H1 (cell line): ENCODE results near the gene DAPK1. TPM values are rescaled to one million over a fixed set of nuclear protein-coding genes. Genes with fewer than 3 reads are reported as not detected.

Experiments
- CTCF ChIA-PET: fragments of 300-600 bp; sonication (Branson Sonifier 250); formaldehyde crosslinking; loops from one replicate; lab custom pipeline; 2021; ENCODE audit not compliant: partially characterized antibody; lab: Charles Lee
- POLR2A ChIA-PET: fragments of 300-600 bp; sonication (Branson Sonifier 250); formaldehyde crosslinking; loops from one replicate; lab custom pipeline; 2021; ENCODE audit warnings: inconsistent platforms; ENCODE audit not compliant: partially characterized antibody; lab: Charles Lee
- DNase-seq, 2 experiments: peaks; one replicate each; pipeline versions ENCODE4 v3.0.0 to v3.0.0-alpha.2; 2010 to 2022; ENCODE audit warnings: low spot score in 2 of 2, low read depth in 1 of 2, mixed read lengths in 1 of 2
- FAIRE-seq: peaks from 2 replicates; lab custom pipeline; 2011; peaks lifted over from hg19 to GRCh38; lab: Jason Lieb, UNC
- H2AFZ ChIP-seq: 2 replicates; pipeline ENCODE4 v1.8.1; 2012; ENCODE audit warnings: low read length, inconsistent platforms
- H2AK5ac ChIP-seq: 2 replicates; pipeline ENCODE4 v1.6.1; 2013; ENCODE audit warnings: low read depth, low read length
- H2BK120ac ChIP-seq: replicated peaks from 2 replicates; pipeline ENCODE3; 2013; ENCODE audit warnings: low read depth, low read length, inconsistent platforms
- H2BK12ac ChIP-seq: 2 replicates; pipeline ENCODE4 v1.6.1; 2013; ENCODE audit warnings: low read depth, low read length
- H2BK15ac ChIP-seq: 2 replicates; pipeline ENCODE4 v1.6.1; 2013; ENCODE audit warnings: low read length
- H2BK20ac ChIP-seq: 2 replicates; pipeline ENCODE4 v1.6.1; 2013; ENCODE audit warnings: low read length
- H2BK5ac ChIP-seq: 2 replicates; pipeline ENCODE4 v1.6.1; 2013; ENCODE audit warnings: low read depth, low read length
- H3K14ac ChIP-seq: 2 replicates; pipeline ENCODE4 v1.6.1; 2013; ENCODE audit warnings: inconsistent platforms; ENCODE audit not compliant: insufficient read length
- H3K18ac ChIP-seq: 2 replicates; pipeline ENCODE4 v1.6.1; 2013; ENCODE audit warnings: low read length; ENCODE audit errors: extremely low read depth
- H3K23ac ChIP-seq: 2 replicates; pipeline ENCODE4 v1.6.1; 2013; ENCODE audit warnings: inconsistent platforms; ENCODE audit not compliant: insufficient read length
- H3K23me2 ChIP-seq: 2 replicates; pipeline ENCODE4 v1.6.1; 2013; ENCODE audit warnings: low read depth, low read length
- H3K27ac ChIP-seq: 2 replicates; pipeline ENCODE4 v1.6.1; 2011; ENCODE audit warnings: low read depth, low read length, inconsistent platforms
- H3K27me3 ChIP-seq, 4 experiments: replicated peaks in 1 of 4; 1 replicate in 1 of 4; 2 replicates in 3 of 4; pipeline versions ENCODE4 v1.6.1 to v1.8.1; 2011 to 2013; ENCODE audit warnings: low read length in 3 of 4, mild to moderate bottlenecking in 3 of 4, inconsistent platforms in 2 of 4, mixed read lengths in 2 of 4, moderate library complexity in 1 of 4; ENCODE audit not compliant: control insufficient read depth in 3 of 4, insufficient read depth in 3 of 4; ENCODE audit errors: extremely low read depth in 1 of 4
- H3K36me3 ChIP-seq, 4 experiments: 2 replicates each; pipeline versions ENCODE4 v1.6.1 to v1.8.1; 2011 to 2013; ENCODE audit warnings: mild to moderate bottlenecking in 4 of 4, low read length in 3 of 4, moderate library complexity in 2 of 4, control low read depth in 1 of 4, inconsistent platforms in 1 of 4; ENCODE audit not compliant: insufficient read depth in 4 of 4, control insufficient read depth in 2 of 4
- H3K4ac ChIP-seq: replicated peaks from 2 replicates; pipeline ENCODE3; 2013; ENCODE audit warnings: low read length, low read depth, mixed read lengths, inconsistent platforms; ENCODE audit not compliant: insufficient read length
- H3K4me1 ChIP-seq, 4 experiments: replicated peaks in 1 of 4; 1 replicate in 1 of 4; 2 replicates in 3 of 4; pipeline versions ENCODE4 v1.6.1 to v1.8.1; 2011 to 2013; ENCODE audit warnings: low read length in 3 of 4, inconsistent platforms in 2 of 4, mixed read lengths in 1 of 4; ENCODE audit not compliant: insufficient read depth in 4 of 4, control insufficient read depth in 3 of 4
- H3K4me2 ChIP-seq, 2 experiments: 2 replicates each; pipeline versions ENCODE4 v1.6.1 to v1.8.1; 2011 to 2013; ENCODE audit warnings: low read depth in 2 of 2, low read length in 2 of 2, control low read depth in 1 of 2, inconsistent platforms in 1 of 2, mild to moderate bottlenecking in 1 of 2; ENCODE audit not compliant: insufficient read depth in 1 of 2
- H3K4me3 ChIP-seq, 4 experiments: fragments of 200-600, 300-600 bp in 1 of 4; sonication (generic), shearing (Covaris generic), sonication (Bioruptor Twin) in 1 of 4; 2 replicates each; pipeline versions ENCODE4 v1.5.1 to v1.8.1; 2011 to 2016; ENCODE audit warnings: low read length in 4 of 4, low read depth in 3 of 4, control low read depth in 2 of 4, inconsistent platforms in 2 of 4, mild to moderate bottlenecking in 2 of 4, mixed read lengths in 1 of 4, moderate library complexity in 1 of 4; ENCODE audit not compliant: insufficient read depth in 2 of 4; ENCODE audit errors: extremely low read depth in 1 of 4
- H3K56ac ChIP-seq: replicated peaks from 2 replicates; pipeline ENCODE3; 2013; ENCODE audit warnings: low read depth, mild to moderate bottlenecking, mixed read lengths, low read length, inconsistent platforms; ENCODE audit not compliant: insufficient read length
- H3K79me1 ChIP-seq: 2 replicates; pipeline ENCODE4 v1.6.1; 2013; ENCODE audit warnings: low read depth, low read length, control low read depth
- H3K79me2 ChIP-seq, 2 experiments: 2 replicates each; pipeline versions ENCODE4 v1.6.1 to v1.8.1; 2012 to 2013; ENCODE audit warnings: low read length in 2 of 2, mild to moderate bottlenecking in 2 of 2, inconsistent platforms in 1 of 2; ENCODE audit not compliant: insufficient read depth in 2 of 2, control insufficient read depth in 1 of 2
- H3K9ac ChIP-seq, 4 experiments: replicated peaks in 1 of 4; 1 replicate in 1 of 4; 2 replicates in 3 of 4; pipeline versions ENCODE4 v1.6.1 to v1.8.1; 2011 to 2013; ENCODE audit warnings: low read depth in 3 of 4, low read length in 3 of 4, control low read depth in 2 of 4, mild to moderate bottlenecking in 2 of 4, moderate library complexity in 2 of 4, inconsistent platforms in 1 of 4; ENCODE audit errors: extremely low read depth in 1 of 4
- H3K9me3 ChIP-seq, 2 experiments: 2 replicates each; pipeline versions ENCODE4 v1.6.1 to v1.8.1; 2012 to 2013; ENCODE audit warnings: mild to moderate bottlenecking in 2 of 2, moderate library complexity in 2 of 2, control low read depth in 1 of 2, inconsistent platforms in 1 of 2, low read depth in 1 of 2, low read length in 1 of 2, mixed read lengths in 1 of 2; ENCODE audit not compliant: insufficient read depth in 2 of 2
- H4K20me1 ChIP-seq, 2 experiments: replicated peaks in 1 of 2; 2 replicates each; pipeline versions ENCODE3 to v1.8.1; 2011 to 2013; ENCODE audit warnings: inconsistent platforms in 2 of 2, low read length in 2 of 2, mild to moderate bottlenecking in 1 of 2; ENCODE audit not compliant: insufficient read depth in 2 of 2, control insufficient read depth in 1 of 2
- H4K5ac ChIP-seq: 2 replicates; pipeline ENCODE4 v1.6.1; 2013; ENCODE audit warnings: low read length, low read depth, mixed read lengths, inconsistent platforms; ENCODE audit not compliant: insufficient read length
- H4K8ac ChIP-seq: 2 replicates; pipeline ENCODE4 v1.8.0; 2013; ENCODE audit warnings: mild to moderate bottlenecking, moderate library complexity, low read length, inconsistent platforms; ENCODE audit not compliant: insufficient read depth; ENCODE audit errors: extremely low read depth
- H4K91ac ChIP-seq: replicated peaks from 2 replicates; pipeline ENCODE3; 2013; ENCODE audit warnings: low read length, mixed read lengths, inconsistent platforms; ENCODE audit not compliant: insufficient read length
- EZH2 ChIP-seq: fragments of 200-600 bp; sonication (generic); IDR thresholded peaks from 2 replicates; pipeline ENCODE4 v1.7.1; 2012; ENCODE audit warnings: low read depth, mild to moderate bottlenecking, moderate library complexity, low read length, inconsistent platforms; ENCODE audit not compliant: severe bottlenecking
- NANOG ChIP-seq: IDR thresholded peaks from 2 replicates; pipeline ENCODE4 v1.6.1; 2011; ENCODE audit warnings: low read length, low read depth, mild to moderate bottlenecking, inconsistent platforms; ENCODE audit not compliant: insufficient read depth, poor library complexity, severe bottlenecking
- NRF1 ChIP-seq: IDR thresholded peaks from 2 replicates; pipeline ENCODE4 v1.6.1; 2011; ENCODE audit warnings: mild to moderate bottlenecking, low read depth, low read length, improper control_type of control experiment
- SIN3A ChIP-seq, 2 experiments: IDR thresholded peaks in 1 of 2; conservative IDR thresholded peaks in 1 of 2; 2 replicates each; pipeline ENCODE4 v1.6.1; 2011 to 2012; ENCODE audit warnings: low read length in 2 of 2, improper control_type of control experiment in 1 of 2, low read depth in 1 of 2, mild to moderate bottlenecking in 1 of 2
- SP2 ChIP-seq: IDR thresholded peaks from 2 replicates; pipeline ENCODE4 v1.6.1; 2012; ENCODE audit warnings: mild to moderate bottlenecking, low read length, inconsistent platforms
- WGBS, 2 experiments: shearing (Covaris generic) in 1 of 2; methylation state at CpG; one replicate each; pipeline versions ENCODE4 v1.1.6 to v1.1.7; 2013 to 2015; ENCODE audit warnings: low lambda C conversion rate in 2 of 2, mixed read lengths in 2 of 2, inconsistent platforms in 1 of 2, low coverage in 1 of 2, missing lambda C conversion rate in 1 of 2; ENCODE audit not compliant: insufficient replicate concordance in 2 of 2, insufficient coverage in 1 of 2, insufficient read length in 1 of 2; ENCODE audit errors: extremely low coverage in 1 of 2, missing lambda C conversion rate in 1 of 2; 5-methylcytosine and 5-hydroxymethylcytosine counted together
- polyA plus RNA-seq, 7 experiments: library from polyadenylated mRNA; depleted of rRNA in 3 of 7; stranded (reverse) in 5 of 7; unstranded in 2 of 7; fragments of >200 nt in 5 of 7; fragments of 200-250 nt in 2 of 7; gene quantifications; 1 replicate in 5 of 7; 2 replicates in 1 of 7; 4 replicates in 1 of 7; pipeline versions ENCODE4 v1.2.1 to v1.2.3, GENCODE V29; 2011 to 2013; ENCODE audit warnings: missing spikeins in 2 of 7, mixed read lengths in 2 of 7
- total RNA-seq: library from RNA; stranded (reverse); fragmentation: NEBNext Ultra II Directional; extraction: Animal tissue kit (Norgen Biotek cat#: 25700); gene quantifications from 2 replicates; pipeline ENCODE4 v1.2.1, GENCODE V29; 2021
- TF ChIP-seq, protein P1 (sequence below), 3 experiments: IDR thresholded peaks; 1 replicate in 2 of 3; 2 replicates in 1 of 3; pipeline versions ENCODE4 v1.5.1 to v1.6.1; 2011; ENCODE audit warnings: low read length in 3 of 3, mild to moderate bottlenecking in 3 of 3, inconsistent platforms in 2 of 3, low read depth in 1 of 3, moderate library complexity in 1 of 3; ENCODE audit not compliant: insufficient read depth in 1 of 3; ENCODE audit errors: control extremely low read depth in 1 of 3

The DAPK1 gene
- total and polyA plus RNA-seq, 2 of the 8 experiments (the other 6 are each of a cell fraction or from before 2014, with no cell fraction given) = 62.4 to 131 TPM

DNA sequence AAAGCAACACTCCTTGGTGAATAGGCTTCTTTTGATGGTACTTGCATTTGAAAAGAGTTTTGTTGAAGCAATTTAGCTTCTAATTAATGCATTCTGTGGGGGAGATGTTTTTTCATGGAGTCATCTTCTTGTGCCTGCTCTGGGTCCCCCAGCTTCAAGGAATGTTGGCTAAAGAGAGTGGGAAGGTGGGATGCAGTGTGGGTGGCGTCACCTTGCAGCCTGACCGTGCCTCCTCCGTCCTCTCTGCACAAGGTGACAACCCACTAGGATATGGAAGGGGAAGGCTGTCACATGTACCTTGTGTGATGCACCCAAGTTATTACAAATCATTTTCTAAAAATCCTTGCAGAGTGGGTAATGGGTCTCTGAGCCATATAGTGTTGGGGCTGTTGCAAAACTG lies 70.7 kb downstream of the DAPK1 start:
- H2BK120ac ChIP-seq = no peak overlapping the region
- no peak overlapping the region for H2BK20ac ChIP-seq
- TF ChIP-seq, protein P1, sequence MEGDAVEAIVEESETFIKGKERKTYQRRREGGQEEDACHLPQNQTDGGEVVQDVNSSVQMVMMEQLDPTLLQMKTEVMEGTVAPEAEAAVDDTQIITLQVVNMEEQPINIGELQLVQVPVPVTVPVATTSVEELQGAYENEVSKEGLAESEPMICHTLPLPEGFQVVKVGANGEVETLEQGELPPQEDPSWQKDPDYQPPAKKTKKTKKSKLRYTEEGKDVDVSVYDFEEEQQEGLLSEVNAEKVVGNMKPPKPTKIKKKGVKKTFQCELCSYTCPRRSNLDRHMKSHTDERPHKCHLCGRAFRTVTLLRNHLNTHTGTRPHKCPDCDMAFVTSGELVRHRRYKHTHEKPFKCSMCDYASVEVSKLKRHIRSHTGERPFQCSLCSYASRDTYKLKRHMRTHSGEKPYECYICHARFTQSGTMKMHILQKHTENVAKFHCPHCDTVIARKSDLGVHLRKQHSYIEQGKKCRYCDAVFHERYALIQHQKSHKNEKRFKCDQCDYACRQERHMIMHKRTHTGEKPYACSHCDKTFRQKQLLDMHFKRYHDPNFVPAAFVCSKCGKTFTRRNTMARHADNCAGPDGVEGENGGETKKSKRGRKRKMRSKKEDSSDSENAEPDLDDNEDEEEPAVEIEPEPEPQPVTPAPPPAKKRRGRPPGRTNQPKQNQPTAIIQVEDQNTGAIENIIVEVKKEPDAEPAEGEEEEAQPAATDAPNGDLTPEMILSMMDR (IDR thresholded peaks at IDR 0.05; ENCODE audit: control extremely low read depth in 1 of 3, insufficient read depth in 1 of 3, low read depth in 1 of 3, low read length in 3 of 3) = no peak
- TF ChIP-seq NANOG (no peak), NRF1 (no peak), SIN3A (conservative IDR thresholded peaks at IDR 0.05 in 1 of 2, IDR thresholded peaks at IDR 0.05 in 1 of 2; ENCODE audit: low read depth in 1 of 2, low read length in 2 of 2) (no peak), SP2 (no peak), EZH2 (no peak)
- H3K27ac ChIP-seq = no peak overlapping the region
- no peak for DNase-seq
- H2AFZ ChIP-seq = no peak overlapping the region
- no peak overlapping the region for H3K4me3 ChIP-seq
- H4K20me1 ChIP-seq = peaks cover 4 to 19% of the 10 kb centered on the region in 2 experiments
- H3K9ac ChIP-seq = no peak overlapping the region
- H3K23ac ChIP-seq = no peak overlapping the region
- H2BK15ac ChIP-seq = no peak overlapping the region
- peak overlapping the region; percentile 13; the same call in 1 of the 2 replicates for H3K18ac ChIP-seq
- H4K8ac ChIP-seq = no peak overlapping the region
- peak overlapping the region in 1 of 2 experiments; percentile 28; a peak in 1 of 4 replicates for H3K4me2 ChIP-seq
- no peak for FAIRE-seq
- H3K4me1 ChIP-seq = peaks cover 4 to 26% (median 17%) of the 10 kb centered on the region in 4 experiments
- no peaks in the 10 kb centered on the region for H3K27me3 ChIP-seq
- H3K36me3 ChIP-seq = peaks cover 0 to 4% (median 0%) of the 10 kb centered on the region in 4 experiments; a peak in 1 of 8 replicates
- WGBS, 2 experiments = 86% methylated on average over 3 of the region's 3 CpGs; no CpG with 5 or more reads in 1 of the 2 experiments
- ChIA-PET CTCF (interaction anchor here (1.0 to 3.7 kb wide), 5 partner anchors 10 to 230 kb away, joined by 3 to 22 read pairs (median 7); no protein-coding TSS in a partner anchor), POLR2A (interaction anchor here (1.1 to 1.8 kb wide), 4 partner anchors 9 to 40 kb away, joined by 3 to 9 read pairs (median 4); no protein-coding TSS in a partner anchor)
- no peak overlapping the region for H4K91ac ChIP-seq
- no peak overlapping the region for H2BK12ac ChIP-seq
- peak overlapping the region; percentile 31; the same call in 1 of the 2 replicates for H2BK5ac ChIP-seq
- H3K56ac ChIP-seq = no peak overlapping the region
- no peak overlapping the region for H3K14ac ChIP-seq
- H3K4ac ChIP-seq = no peak overlapping the region
- peaks cover 20% of the 10 kb centered on the region; the same call in 1 of the 2 replicates for H3K79me1 ChIP-seq
- H2AK5ac ChIP-seq = no peak overlapping the region
- no peak overlapping the region for H4K5ac ChIP-seq
- H3K79me2 ChIP-seq = peaks cover 0 to 85% of the 10 kb centered on the region in 2 experiments; a peak in 2 of 4 replicates
- H3K23me2 ChIP-seq = no peaks in the 10 kb centered on the region; the same call in 1 of the 2 replicates
- no peaks in the 10 kb centered on the region for H3K9me3 ChIP-seq
